DMS53 treated with DMSO at 0.1 percent for 48 hours (cell line): ENCODE data around the gene DNAH3.
"Not testable (repeated sequence)": the region's sequence is repeated elsewhere in the genome, so short reads cannot be mapped to it uniquely, and the experiment has no call there.

Experiments
- DNase-seq: peaks from one replicate; lab custom pipeline; 2025; ENCODE audit not compliant: unreplicated experiment; lab: John Stamatoyannopoulos, UW

The DNAH3 gene

GRCh38 chr16:21076186-21076883 lies 74.3 kb downstream of the DNAH3 start:
- no peak for DNase-seq

GRCh38 chr16:21075252-21075651 lies 75.4 kb downstream of the DNAH3 start:
- no peak for DNase-seq

GRCh38 chr16:21072976-21073375 lies 77.7 kb downstream of the DNAH3 start:
- DNase-seq: no peak

- DNase-seq: no peak
Observed at GRCh38 chr16:21071741-21072140, 78.9 kb downstream of the DNAH3 start.

- DNase-seq: no peak
Observed at GRCh38 chr16:21070564-21070963, 80.1 kb downstream of the DNAH3 start.

- no peak for DNase-seq
Observed at GRCh38 chr16:21069986-21070385, 80.7 kb downstream of the DNAH3 start.

GRCh38 chr16:21064203-21064602 lies 86.4 kb downstream of the DNAH3 start:
- no peak for DNase-seq

- not testable (repeated sequence) for DNase-seq
Observed at GRCh38 chr16:21063314-21063713, 87.3 kb downstream of the DNAH3 start.

GRCh38 chr16:21060027-21060510 lies 90.6 kb downstream of the DNAH3 start:
- DNase-seq: no peak

GRCh38 chr16:21057875-21058274 lies 92.8 kb downstream of the DNAH3 start:
- DNase-seq: no peak

- no peak for DNase-seq
Observed at GRCh38 chr16:21056396-21056795, 94.2 kb downstream of the DNAH3 start.

- not testable (repeated sequence) for DNase-seq
Observed at GRCh38 chr16:21055738-21056137, 94.9 kb downstream of the DNAH3 start.

- DNase-seq: no peak
Observed at GRCh38 chr16:21053590-21053989, 97.1 kb downstream of the DNAH3 start.

GRCh38 chr16:21048091-21048912 lies 102.3 kb downstream of the DNAH3 start:
- not testable (repeated sequence) for DNase-seq

- DNase-seq: no peak
Observed at GRCh38 chr16:21038197-21038596, 112.4 kb downstream of the DNAH3 start.

GRCh38 chr16:21037736-21038135 lies 112.9 kb downstream of the DNAH3 start:
- no peak for DNase-seq

- no peak for DNase-seq
Observed at GRCh38 chr16:21037168-21037567, 113.5 kb downstream of the DNAH3 start.

GRCh38 chr16:21036471-21036870 lies 114.2 kb downstream of the DNAH3 start:
- DNase-seq: no peak

- DNase-seq: no peak
Observed at GRCh38 chr16:21033704-21034103, 116.9 kb downstream of the DNAH3 start.

- DNase-seq: no peak
Observed at GRCh38 chr16:21033264-21033663, 117.4 kb downstream of the DNAH3 start.

GRCh38 chr16:21028728-21029127 lies 121.9 kb downstream of the DNAH3 start:
- no peak for DNase-seq

- no peak for DNase-seq
Observed at GRCh38 chr16:21026846-21027245, 123.8 kb downstream of the DNAH3 start.
